SK-N-SH (cell line): ENCODE measurements around the gene CMTM2. TPM values are rescaled to one million over a fixed set of nuclear protein-coding genes. Genes with fewer than 3 reads are reported as not detected.
"Not testable (repeated sequence)": the region's sequence is repeated elsewhere in the genome, so short reads cannot be mapped to it uniquely, and the experiment has no call there.

Experiments used
- CTCF ChIA-PET: fragments of 300-600, 350-600 bp; formaldehyde crosslinking; extraction: SDS; loops from one replicate; lab custom pipeline; 2021; lab: Yijun Ruan, JAX
- POLR2A ChIA-PET: fragments of 350-600 bp; sonication (Branson Sonifier 250); formaldehyde crosslinking; extraction: SDS; loops from one replicate; lab custom pipeline; 2020; ENCODE audit warnings: antibody characterized with exemption, inconsistent platforms; lab: Yijun Ruan, JAX
- DNase-seq: peaks from one replicate; pipeline ENCODE4 v3.0.0; 2012
- H2AFZ ChIP-seq: fragments of 200-600 bp; sonication (generic); 2 replicates; pipeline ENCODE4 v1.8.1; 2016; ENCODE audit warnings: antibody characterized with exemption, mild to moderate bottlenecking, low read depth
- H3F3A ChIP-seq: fragments of 200-600 bp; sonication (generic); replicated peaks from 2 replicates; pipeline ENCODE3; 2016; ENCODE audit warnings: antibody characterized with exemption, mild to moderate bottlenecking; ENCODE audit not compliant: insufficient read depth
- H3K27ac ChIP-seq, 2 experiments: fragments of 200-500 bp in 1 of 2; fragments of 200-600 bp in 1 of 2; sonication (Bioruptor generic) in 1 of 2; sonication (generic), shearing (Covaris generic) in 1 of 2; 2 replicates each; pipeline versions ENCODE4 v1.5.1 to v1.6.1; 2014 to 2016; ENCODE audit warnings: low read depth in 2 of 2, inconsistent platforms in 1 of 2, low read length in 1 of 2, mild to moderate bottlenecking in 1 of 2, mixed read lengths in 1 of 2
- H3K27me3 ChIP-seq: fragments of 200-600 bp; sonication (generic), shearing (Covaris generic); 2 replicates; pipeline ENCODE4 v1.6.1; 2016; ENCODE audit warnings: mixed run types; ENCODE audit not compliant: insufficient read depth
- H3K36me3 ChIP-seq, 2 experiments: fragments of 200-500 bp in 1 of 2; fragments of 200-600 bp in 1 of 2; sonication (Bioruptor generic) in 1 of 2; sonication (generic) in 1 of 2; replicated peaks in 1 of 2; 2 replicates each; pipeline versions ENCODE3 to v1.5.1; 2014 to 2016; ENCODE audit warnings: low read length in 1 of 2, mild to moderate bottlenecking in 1 of 2; ENCODE audit not compliant: insufficient read depth in 2 of 2, control insufficient read depth in 1 of 2
- H3K4me1 ChIP-seq, 2 experiments: fragments of 200-500 bp in 1 of 2; fragments of 200-600 bp in 1 of 2; sonication (Bioruptor generic) in 1 of 2; sonication (generic), shearing (Covaris generic) in 1 of 2; 2 replicates each; pipeline versions ENCODE4 v1.5.1 to v1.6.1; 2014 to 2016; ENCODE audit warnings: low read depth in 1 of 2, low read length in 1 of 2, mixed run types in 1 of 2; ENCODE audit not compliant: insufficient read depth in 2 of 2, control insufficient read depth in 1 of 2
- H3K4me2 ChIP-seq: fragments of 200-600 bp; sonication (generic), shearing (Covaris generic); 2 replicates; pipeline ENCODE4 v1.6.1; 2017; ENCODE audit warnings: mixed run types
- H3K4me3 ChIP-seq, 2 experiments: fragments of 200-500 bp in 1 of 2; fragments of 200-600 bp in 1 of 2; sonication (Bioruptor generic) in 1 of 2; sonication (generic), shearing (Covaris generic) in 1 of 2; 2 replicates each; pipeline versions ENCODE4 v1.5.1 to v1.8.1; 2014 to 2016; ENCODE audit warnings: low read depth in 2 of 2, inconsistent platforms in 1 of 2, low read length in 1 of 2, mild to moderate bottlenecking in 1 of 2, mixed read lengths in 1 of 2, moderate library complexity in 1 of 2
- H3K79me2 ChIP-seq: fragments of 200-600 bp; sonication (generic); 2 replicates; pipeline ENCODE4 v1.8.1; 2017; ENCODE audit warnings: mild to moderate bottlenecking; ENCODE audit not compliant: insufficient read depth
- H3K9ac ChIP-seq: fragments of 200-600 bp; sonication (generic); 2 replicates; pipeline ENCODE4 v1.6.1; 2017; ENCODE audit warnings: mixed run types
- H3K9me2 ChIP-seq: fragments of 200-600 bp; sonication (generic); 2 replicates; pipeline ENCODE4 v1.6.1; 2017; ENCODE audit warnings: mixed run types
- H3K9me3 ChIP-seq: fragments of 200-600 bp; sonication (generic); 2 replicates; pipeline ENCODE4 v1.6.1; 2017; ENCODE audit warnings: mixed run types, mild to moderate bottlenecking, moderate library complexity
- H4K20me1 ChIP-seq: fragments of 200-600 bp; sonication (generic); 2 replicates; pipeline ENCODE4 v1.6.1; 2017; ENCODE audit warnings: mild to moderate bottlenecking, mixed run types; ENCODE audit not compliant: insufficient read depth
- CHD2 ChIP-seq: fragments of 150-350 bp; IDR thresholded peaks from 2 replicates; pipeline ENCODE4 v1.6.1; 2018; ENCODE audit warnings: low read length; ENCODE audit not compliant: partially characterized antibody
- FOSL2 ChIP-seq: IDR thresholded peaks from 2 replicates; pipeline ENCODE4 v1.4.0; 2012; ENCODE audit warnings: low read depth, mild to moderate bottlenecking, moderate library complexity, borderline replicate concordance
- FOXM1 ChIP-seq: IDR thresholded peaks from 2 replicates; pipeline ENCODE4 v1.4.0; 2012; ENCODE audit warnings: low read depth, mild to moderate bottlenecking
- IRF3 ChIP-seq: fragments of 150-350 bp; IDR thresholded peaks from 2 replicates; pipeline ENCODE4 v1.6.1; 2016; ENCODE audit warnings: mild to moderate bottlenecking, low read depth, low read length
- JUND ChIP-seq: IDR thresholded peaks from 2 replicates; pipeline ENCODE4 v1.4.0; 2012
- MXI1 ChIP-seq: IDR thresholded peaks from 2 replicates; pipeline ENCODE4 v1.6.1; 2012; ENCODE audit warnings: mild to moderate bottlenecking, low read depth, low read length, improper control_type of control experiment
- NFIC ChIP-seq: IDR thresholded peaks from 2 replicates; pipeline ENCODE4 v1.4.0; 2012; ENCODE audit warnings: borderline replicate concordance
- NRF1 ChIP-seq: IDR thresholded peaks from 2 replicates; pipeline ENCODE4 v1.6.1; 2012; ENCODE audit warnings: low read depth, mild to moderate bottlenecking, low read length
- POLR2AphosphoS5 ChIP-seq: IDR thresholded peaks from 2 replicates; pipeline ENCODE4 v1.6.1; 2012; ENCODE audit warnings: low read depth, low read length
- TAF1 ChIP-seq: IDR thresholded peaks from 2 replicates; pipeline ENCODE4 v1.6.1; 2012; ENCODE audit warnings: low read depth, mild to moderate bottlenecking, low read length, moderate library complexity, borderline replicate concordance
- TCF12 ChIP-seq: IDR thresholded peaks from 2 replicates; pipeline ENCODE4 v1.4.0; 2012
- YY1 ChIP-seq: IDR thresholded peaks from 2 replicates; pipeline ENCODE4 v1.4.0; 2012; ENCODE audit warnings: low read depth, mild to moderate bottlenecking
- ZBTB33 ChIP-seq: IDR thresholded peaks from 2 replicates; pipeline ENCODE4 v1.4.0; 2012; ENCODE audit warnings: low read depth, borderline replicate concordance
- WGBS: methylation state at CpG from one replicate; pipeline ENCODE4 v1.1.6; 2017; ENCODE audit warnings: low lambda C conversion rate; 5-methylcytosine and 5-hydroxymethylcytosine counted together
- polyA plus RNA-seq, 3 experiments: library from polyadenylated mRNA; depleted of rRNA; stranded (reverse); fragments of >200 nt; gene quantifications; 2 replicates each; pipeline ENCODE4 v1.2.3, GENCODE V29; 2012
- TF ChIP-seq, protein P1 (sequence below): IDR thresholded peaks from 2 replicates; pipeline ENCODE4 v1.6.1; 2012; ENCODE audit warnings: mild to moderate bottlenecking, low read depth, low read length, moderate library complexity

The CMTM2 gene
- polyA plus RNA-seq, 1 of the 3 experiments (the other 2 are of a cell fraction) = not detected

GRCh38 chr16:66592814-66593213, 13.6 kb downstream of the CMTM2 start:
- H3K9me2 ChIP-seq = no peaks in the 10 kb centered on the region
- H3F3A ChIP-seq = no peaks in the 10 kb centered on the region
- H3K9ac ChIP-seq = no peak overlapping the region
- ChIA-PET CTCF (interaction anchor here (1.0 kb wide), 1 partner anchor 16 kb away, joined by 3 read pairs; no protein-coding TSS in a partner anchor), POLR2A (no interaction called here)
- H3K27ac ChIP-seq = no peak overlapping the region
- no peak for TF ChIP-seq TCF12
- no peak for TF ChIP-seq MXI1
- no peak for TF ChIP-seq NRF1
- TF ChIP-seq TAF1 = no peak
- TF ChIP-seq, protein P1, sequence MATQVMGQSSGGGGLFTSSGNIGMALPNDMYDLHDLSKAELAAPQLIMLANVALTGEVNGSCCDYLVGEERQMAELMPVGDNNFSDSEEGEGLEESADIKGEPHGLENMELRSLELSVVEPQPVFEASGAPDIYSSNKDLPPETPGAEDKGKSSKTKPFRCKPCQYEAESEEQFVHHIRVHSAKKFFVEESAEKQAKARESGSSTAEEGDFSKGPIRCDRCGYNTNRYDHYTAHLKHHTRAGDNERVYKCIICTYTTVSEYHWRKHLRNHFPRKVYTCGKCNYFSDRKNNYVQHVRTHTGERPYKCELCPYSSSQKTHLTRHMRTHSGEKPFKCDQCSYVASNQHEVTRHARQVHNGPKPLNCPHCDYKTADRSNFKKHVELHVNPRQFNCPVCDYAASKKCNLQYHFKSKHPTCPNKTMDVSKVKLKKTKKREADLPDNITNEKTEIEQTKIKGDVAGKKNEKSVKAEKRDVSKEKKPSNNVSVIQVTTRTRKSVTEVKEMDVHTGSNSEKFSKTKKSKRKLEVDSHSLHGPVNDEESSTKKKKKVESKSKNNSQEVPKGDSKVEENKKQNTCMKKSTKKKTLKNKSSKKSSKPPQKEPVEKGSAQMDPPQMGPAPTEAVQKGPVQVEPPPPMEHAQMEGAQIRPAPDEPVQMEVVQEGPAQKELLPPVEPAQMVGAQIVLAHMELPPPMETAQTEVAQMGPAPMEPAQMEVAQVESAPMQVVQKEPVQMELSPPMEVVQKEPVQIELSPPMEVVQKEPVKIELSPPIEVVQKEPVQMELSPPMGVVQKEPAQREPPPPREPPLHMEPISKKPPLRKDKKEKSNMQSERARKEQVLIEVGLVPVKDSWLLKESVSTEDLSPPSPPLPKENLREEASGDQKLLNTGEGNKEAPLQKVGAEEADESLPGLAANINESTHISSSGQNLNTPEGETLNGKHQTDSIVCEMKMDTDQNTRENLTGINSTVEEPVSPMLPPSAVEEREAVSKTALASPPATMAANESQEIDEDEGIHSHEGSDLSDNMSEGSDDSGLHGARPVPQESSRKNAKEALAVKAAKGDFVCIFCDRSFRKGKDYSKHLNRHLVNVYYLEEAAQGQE = no peak
- TF ChIP-seq POLR2AphosphoS5 = no peak
- TF ChIP-seq ZBTB33 = no peak
- no peak for TF ChIP-seq FOXM1
- no peaks in the 10 kb centered on the region for H4K20me1 ChIP-seq
- no peak for DNase-seq
- no peak overlapping the region for H3K4me3 ChIP-seq
- H3K9me3 ChIP-seq = no peaks in the 10 kb centered on the region
- no peak overlapping the region for H3K4me2 ChIP-seq
- no peaks in the 10 kb centered on the region for H3K27me3 ChIP-seq
- no peaks in the 10 kb centered on the region for H3K4me1 ChIP-seq
- H3K79me2 ChIP-seq = no peaks in the 10 kb centered on the region
- H2AFZ ChIP-seq = no peak overlapping the region
- 96% methylated on average over 3 of the region's 3 CpGs for WGBS
- H3K36me3 ChIP-seq = no peaks in the 10 kb centered on the region

DNA sequence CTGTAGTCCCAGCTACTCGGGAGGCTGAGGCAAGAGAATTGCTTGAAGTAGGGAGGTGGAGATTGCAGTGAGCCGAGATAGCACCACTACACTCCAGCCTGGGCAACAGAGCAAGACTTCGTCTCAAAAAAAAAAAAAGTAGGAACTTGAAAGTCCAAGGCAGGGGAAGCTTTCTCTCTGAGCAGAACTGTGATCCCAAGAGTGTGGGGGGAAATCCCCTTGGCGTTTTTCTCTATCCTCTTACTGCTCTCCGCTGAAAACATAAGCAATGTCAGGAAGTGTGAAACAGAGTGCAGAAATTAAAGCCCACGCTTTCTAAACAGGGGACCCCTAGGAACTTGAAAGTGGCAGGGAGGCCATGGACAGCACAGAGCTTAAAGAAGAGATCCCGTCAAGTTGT, 15.5 kb downstream of the CMTM2 start:
- Histone ChIP-seq H3F3A (no peaks in the 10 kb centered on the region), H3K4me2 (no peak overlapping the region)
- WGBS = 72% methylated on average over 7 of the region's 7 CpGs

GRCh38 chr16:66596559-66596958, 17.3 kb downstream of the CMTM2 start:
- not testable (repeated sequence) for H3K9me2 ChIP-seq, H3K27ac ChIP-seq, H3K4me1 ChIP-seq, H3K9me3 ChIP-seq, H3K9ac ChIP-seq, H3F3A ChIP-seq, DNase-seq, H4K20me1 ChIP-seq, H3K4me2 ChIP-seq, H3K79me2 ChIP-seq, H3K27me3 ChIP-seq, H3K4me3 ChIP-seq, H2AFZ ChIP-seq, H3K36me3 ChIP-seq
- CTCF ChIA-PET = interaction anchor here (0.7 kb wide), 1 partner anchor 8 kb away, joined by 4 read pairs; the partner anchor contains the start of gene CMTM3
- WGBS = 94% methylated on average over 4 of the region's 4 CpGs
- POLR2A ChIA-PET = interaction anchor here (0.6 kb wide), 1 partner anchor 1246 kb away, joined by 3 read pairs; the partner anchor contains the start of gene THAP11

More for the DNA sequence above, 15.5 kb downstream of the CMTM2 start:
- H3K9me2 ChIP-seq = no peaks in the 10 kb centered on the region
- H4K20me1 ChIP-seq = no peaks in the 10 kb centered on the region
- DNase-seq = no peak
- no peaks in the 10 kb centered on the region for H3K36me3 ChIP-seq
- H3K27me3 ChIP-seq = no peaks in the 10 kb centered on the region
- H3K4me1 ChIP-seq = no peaks in the 10 kb centered on the region
- no peak overlapping the region for H3K9ac ChIP-seq
- no peaks in the 10 kb centered on the region for H3K9me3 ChIP-seq
- no peak overlapping the region for H3K27ac ChIP-seq
- CTCF ChIA-PET = interaction anchor here (1.1 to 1.4 kb wide), 3 partner anchors 14 to 300 kb away, joined by 3 to 6 read pairs (median 3); no protein-coding TSS in a partner anchor
- POLR2A ChIA-PET = no interaction called here
- H2AFZ ChIP-seq = no peak overlapping the region
- no peak overlapping the region for H3K4me3 ChIP-seq
- H3K79me2 ChIP-seq = no peaks in the 10 kb centered on the region
- TF ChIP-seq MXI1 = no peak
- TF ChIP-seq NRF1 = no peak
- no peak for TF ChIP-seq NFIC
- no peak for TF ChIP-seq IRF3
- no peak for TF ChIP-seq TCF12
- no peak for TF ChIP-seq YY1
- no peak for TF ChIP-seq FOSL2
- TF ChIP-seq CHD2 = no peak
- no peak for TF ChIP-seq JUND
- no peak for TF ChIP-seq POLR2AphosphoS5
